GM18907 (cell line): Measurements from ENCODE around the gene FN3K.

Experiments used
- ATAC-seq: cut with Tn5 transposase; IDR thresholded peaks from one replicate; pipeline ENCODE4 v1.9.1; 2021; ENCODE audit warnings: mild to moderate bottlenecking, moderate library complexity; ENCODE audit not compliant: unreplicated experiment

Gene FN3K

GRCh38 chr17:82793974-82794630, 58.7 kb downstream of the FN3K start:
- no peak for ATAC-seq

DNA sequence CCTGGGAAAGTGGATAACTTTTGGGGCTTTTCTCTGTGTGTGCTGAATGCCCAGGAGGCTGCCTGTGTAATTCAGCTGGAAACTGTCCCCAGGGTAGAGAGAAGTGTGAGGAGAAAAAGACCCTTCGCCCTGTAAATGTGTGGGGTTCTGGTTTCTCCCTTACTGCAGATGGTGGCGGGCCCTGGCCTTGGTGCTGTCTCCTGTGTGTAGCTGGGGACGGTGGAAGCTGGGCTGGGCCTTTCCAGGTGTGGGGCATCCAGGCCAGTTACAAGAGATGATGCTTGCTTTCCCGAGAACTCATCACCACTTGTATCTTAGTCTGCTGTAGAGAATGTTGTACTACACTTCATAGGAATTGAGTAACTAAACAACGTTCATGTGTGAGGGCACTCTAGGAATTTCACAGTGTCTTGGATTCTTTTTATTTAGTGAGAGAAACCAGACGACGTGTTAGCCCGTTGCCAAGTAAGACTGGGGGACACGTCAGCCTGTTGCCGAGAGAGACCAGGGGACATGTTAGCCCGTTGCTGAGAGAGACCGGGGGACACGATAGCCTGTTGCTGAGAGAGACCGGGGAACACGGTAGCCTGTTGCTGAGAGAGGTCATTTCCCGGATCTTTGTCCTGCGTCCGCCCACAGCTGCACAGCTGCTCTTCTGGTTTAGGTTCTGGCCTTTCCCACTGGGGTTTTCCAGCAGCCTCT, 59.5 kb downstream of the FN3K start:
- no peak for ATAC-seq

GRCh38 chr17:82795615-82796014, 60.2 kb downstream of the FN3K start:
- ATAC-seq: no peak

GRCh38 chr17:82797061-82797460, 61.6 kb downstream of the FN3K start:
- ATAC-seq: no peak

DNA sequence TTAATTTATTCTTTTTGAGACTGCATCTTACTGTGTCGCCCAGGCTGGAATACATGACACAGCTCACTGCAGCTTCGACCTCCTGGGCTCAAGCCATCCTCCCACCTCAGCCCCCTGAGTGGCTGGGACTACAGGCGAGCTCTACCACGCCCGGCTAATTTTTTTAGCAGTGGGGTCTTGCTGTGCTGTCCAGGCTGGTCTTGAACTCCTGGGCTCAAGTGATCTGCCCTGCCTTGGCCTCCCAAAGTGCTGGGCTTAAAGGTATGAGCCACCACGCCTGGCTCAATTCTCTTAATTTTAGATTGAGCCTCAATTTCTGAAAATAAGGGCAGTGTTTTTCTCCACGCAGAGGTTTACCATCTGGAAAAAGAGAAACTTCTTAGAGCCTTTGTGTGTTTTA, 63.3 kb downstream of the FN3K start:
- no peak for ATAC-seq

DNA sequence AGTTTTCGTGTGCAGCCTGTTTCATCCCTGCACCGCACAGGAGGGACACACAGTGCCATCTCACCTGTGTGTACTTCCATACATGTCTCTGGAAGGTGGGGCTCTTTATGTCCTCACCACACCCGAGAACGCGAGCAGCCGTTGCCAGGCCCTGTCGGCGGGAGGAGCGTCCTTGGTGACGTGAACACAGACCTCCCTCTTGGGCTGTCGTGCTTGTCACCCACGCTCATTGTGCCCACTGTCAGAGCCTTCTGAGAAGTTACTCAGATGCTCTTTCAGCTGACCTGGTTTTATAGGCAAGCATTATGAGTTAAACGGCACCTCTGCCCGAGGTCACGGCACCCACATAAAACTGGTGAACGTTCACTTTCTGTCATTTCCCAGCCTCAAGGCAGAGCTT, 64.2 kb downstream of the FN3K start:
- no peak for ATAC-seq
